Stimulated activated CD4-positive, alpha-beta T cell treated with anti-CD3 and anti-CD28 coated beads, Interleukin-12 subunit alpha, Interleukin-12 subunit beta, amount 100 ng/mL, for 48 hours (primary cell): ENCODE measurements around the gene COL23A1.
"Not testable (repeated sequence)": the region's sequence is repeated elsewhere in the genome, so short reads cannot be mapped to it uniquely, and the experiment has no call there.

ENCODE experiments used
- DNase-seq, 3 donors: peaks; one replicate each; pipeline ENCODE4 v3.0.0-alpha.2; 2020; ENCODE audit warnings: low read depth in 2 of 3, low spot score in 1 of 3

COL23A1 gene

GRCh38 chr5:178383301-178383918, 206.8 kb downstream of the COL23A1 start:
- DNase-seq, result no peak

- no peak for DNase-seq
These were observed 207.4 kb downstream of the COL23A1 start for GRCh38 chr5:178382754-178383164.

GRCh38 chr5:178381921-178382695, 208.1 kb downstream of the COL23A1 start:
- no peak for DNase-seq

GRCh38 chr5:178381206-178381605, 209.0 kb downstream of the COL23A1 start:
- no peak for DNase-seq

GRCh38 chr5:178380541-178381074, 209.6 kb downstream of the COL23A1 start:
- DNase-seq, result no peak

GRCh38 chr5:178380086-178380485, 210.1 kb downstream of the COL23A1 start:
- no peak for DNase-seq

GRCh38 chr5:178378527-178379484, 211.4 kb downstream of the COL23A1 start:
- DNase-seq, result no peak

GRCh38 chr5:178377583-178378270, 212.5 kb downstream of the COL23A1 start:
- no peak for DNase-seq

- DNase-seq, result no peak
These were observed 213.1 kb downstream of the COL23A1 start for GRCh38 chr5:178376921-178377582.

GRCh38 chr5:178375348-178375747, 214.8 kb downstream of the COL23A1 start:
- no peak for DNase-seq

GRCh38 chr5:178373711-178374110, 216.5 kb downstream of the COL23A1 start:
- DNase-seq, result no peak

GRCh38 chr5:178372142-178372571, 218.0 kb downstream of the COL23A1 start:
- DNase-seq, result no peak

GRCh38 chr5:178371362-178372111, 218.7 kb downstream of the COL23A1 start:
- DNase-seq, result no peak

- DNase-seq, result no peak
These were observed 220.1 kb downstream of the COL23A1 start for GRCh38 chr5:178370102-178370501.

GRCh38 chr5:178369469-178369868, 220.7 kb downstream of the COL23A1 start:
- DNase-seq, result not testable (repeated sequence)

- DNase-seq, result no peak
These were observed 221.4 kb downstream of the COL23A1 start for GRCh38 chr5:178368716-178369300.

- DNase-seq, result no peak
These were observed 221.9 kb downstream of the COL23A1 start for GRCh38 chr5:178368274-178368673.

- DNase-seq, result no peak
These were observed 222.5 kb downstream of the COL23A1 start for GRCh38 chr5:178367736-178368120.
